Astrocyte (in vitro differentiated cells and primary cell): ENCODE results near the gene SLC35F1. TPM values are rescaled to one million over a fixed set of nuclear protein-coding genes. Genes with fewer than 3 reads are reported as not detected.

Experiments used
- DNase-seq: peaks from one replicate; pipeline ENCODE4 v3.0.0-alpha.2; 2010; ENCODE audit warnings: low read depth
- FAIRE-seq: peaks from 2 replicates; lab custom pipeline; 2011; peaks lifted over from hg19 to GRCh38; lab: Jason Lieb, UNC
- H2AFZ ChIP-seq: 2 replicates; pipeline ENCODE4 v1.6.0; 2012; ENCODE audit warnings: low read depth, low read length, inconsistent platforms
- H3K27ac ChIP-seq: 2 replicates; pipeline ENCODE4 v1.5.1; 2011; ENCODE audit warnings: low read depth, low read length, inconsistent platforms
- H3K27me3 ChIP-seq: 2 replicates; pipeline ENCODE4 v1.6.0; 2011; ENCODE audit warnings: low read length, inconsistent platforms; ENCODE audit not compliant: insufficient read depth
- H3K36me3 ChIP-seq: 2 replicates; pipeline ENCODE4 v1.5.1; 2011; ENCODE audit warnings: low read length, inconsistent platforms; ENCODE audit not compliant: insufficient read depth
- H3K4me1 ChIP-seq: 2 replicates; pipeline ENCODE4 v1.5.1; 2011; ENCODE audit warnings: low read length, inconsistent platforms; ENCODE audit not compliant: insufficient read depth
- H3K4me2 ChIP-seq: 2 replicates; pipeline ENCODE4 v1.6.0; 2012; ENCODE audit warnings: low read length, inconsistent platforms
- H3K4me3 ChIP-seq: 2 replicates; pipeline ENCODE4 v1.5.1; 2011; ENCODE audit warnings: low read depth, mild to moderate bottlenecking, low read length, inconsistent platforms; ENCODE audit not compliant: insufficient read depth
- H3K79me2 ChIP-seq: 2 replicates; pipeline ENCODE4 v1.6.0; 2012; ENCODE audit warnings: mild to moderate bottlenecking, low read length, inconsistent platforms; ENCODE audit not compliant: insufficient read depth
- H3K9ac ChIP-seq: 2 replicates; pipeline ENCODE4 v1.6.0; 2012; ENCODE audit warnings: mild to moderate bottlenecking, low read length, inconsistent platforms
- H3K9me3 ChIP-seq: 2 replicates; pipeline ENCODE4 v1.5.1; 2012; ENCODE audit warnings: low read depth, mild to moderate bottlenecking, low read length, inconsistent platforms; ENCODE audit not compliant: insufficient read depth
- H4K20me1 ChIP-seq: 2 replicates; pipeline ENCODE4 v1.6.0; 2012; ENCODE audit warnings: low read length, inconsistent platforms; ENCODE audit not compliant: insufficient read depth
- H3K27ac Mint-ChIP-seq: one replicate; pipeline ENCODE4 v1.8.0; 2021; ENCODE audit warnings: mild to moderate bottlenecking, mixed read lengths; ENCODE audit not compliant: unreplicated experiment
- H3K27me3 Mint-ChIP-seq: one replicate; pipeline ENCODE4 v1.8.0; 2021; ENCODE audit warnings: low read depth, mixed read lengths; ENCODE audit not compliant: unreplicated experiment
- H3K36me3 Mint-ChIP-seq: one replicate; pipeline ENCODE4 v1.8.0; 2021; ENCODE audit warnings: low read depth, mixed read lengths; ENCODE audit not compliant: unreplicated experiment
- H3K4me1 Mint-ChIP-seq: one replicate; pipeline ENCODE4 v1.8.0; 2021; ENCODE audit warnings: low read depth, mixed read lengths; ENCODE audit not compliant: unreplicated experiment
- H3K4me3 Mint-ChIP-seq: one replicate; pipeline ENCODE4 v1.8.0; 2021; ENCODE audit warnings: mild to moderate bottlenecking, moderate library complexity, mixed read lengths; ENCODE audit not compliant: unreplicated experiment
- H3K9me3 Mint-ChIP-seq: one replicate; pipeline ENCODE4 v1.8.0; 2021; ENCODE audit warnings: mild to moderate bottlenecking, mixed read lengths; ENCODE audit not compliant: unreplicated experiment
- CTCF ChIP-seq: IDR thresholded peaks from 2 replicates; pipeline ENCODE4 v1.5.1; 2011; ENCODE audit warnings: low read depth, mild to moderate bottlenecking, inconsistent platforms, low read length, moderate library complexity; ENCODE audit not compliant: insufficient read depth
- EZH2 ChIP-seq: IDR thresholded peaks from 2 replicates; pipeline ENCODE4 v1.6.1; 2012; ENCODE audit warnings: mild to moderate bottlenecking, low read length, inconsistent platforms; ENCODE audit not compliant: insufficient read depth
- total RNA-seq: library from RNA; stranded (reverse); gene quantifications from 2 replicates; pipeline ENCODE4 v1.2.1, GENCODE V29; 2021

The SLC35F1 gene
- total RNA-seq, 1 donor from 2014 or later: 1.0 TPM

- peak overlapping the region; percentile 16 for H2AFZ ChIP-seq
- Mint-ChIP-seq H3K9me3 (peaks cover 5% of the 10 kb centered on the region), H3K36me3 (peaks cover 2% of the 10 kb centered on the region), H3K4me1 (no peaks in the 10 kb centered on the region), H3K4me3 (no peak overlapping the region), H3K27me3 (no peaks in the 10 kb centered on the region), H3K27ac (no peak overlapping the region)
- H3K36me3 ChIP-seq: no peaks in the 10 kb centered on the region
- peaks cover 3% of the 10 kb centered on the region for H3K9me3 ChIP-seq
- peak overlapping the region; percentile 31 for H3K4me2 ChIP-seq
- H3K9ac ChIP-seq: no peak overlapping the region
- DNase-seq (no peak), FAIRE-seq (no peak)
- no peak overlapping the region for H3K27ac ChIP-seq
- no peak overlapping the region for H3K4me3 ChIP-seq
- H4K20me1 ChIP-seq: no peaks in the 10 kb centered on the region
- no peaks in the 10 kb centered on the region for H3K4me1 ChIP-seq
- no peaks in the 10 kb centered on the region for H3K79me2 ChIP-seq
- no peak for TF ChIP-seq CTCF
- no peak for TF ChIP-seq EZH2
- no peaks in the 10 kb centered on the region for H3K27me3 ChIP-seq
Observed at GRCh38 chr6:117933471-117933870, 26.4 kb downstream of the SLC35F1 start.

- H3K79me2 ChIP-seq: no peaks in the 10 kb centered on the region
- no peaks in the 10 kb centered on the region for H3K4me1 ChIP-seq
- no peaks in the 10 kb centered on the region for H3K36me3 ChIP-seq
- H3K4me2 ChIP-seq: no peak overlapping the region
- Mint-ChIP-seq H3K4me3 (no peak overlapping the region), H3K36me3 (no peaks in the 10 kb centered on the region), H3K27ac (no peak overlapping the region), H3K9me3 (no peaks in the 10 kb centered on the region), H3K27me3 (no peaks in the 10 kb centered on the region), H3K4me1 (peaks cover 10% of the 10 kb centered on the region)
- H3K9ac ChIP-seq: no peak overlapping the region
- no peaks in the 10 kb centered on the region for H3K27me3 ChIP-seq
- no peak for TF ChIP-seq EZH2
- TF ChIP-seq CTCF: no peak
- DNase-seq (no peak), FAIRE-seq (no peak)
- H3K9me3 ChIP-seq: no peaks in the 10 kb centered on the region
- H3K27ac ChIP-seq: no peak overlapping the region
- no peak overlapping the region for H2AFZ ChIP-seq
- H4K20me1 ChIP-seq: no peaks in the 10 kb centered on the region
- no peak overlapping the region for H3K4me3 ChIP-seq
Observed at GRCh38 chr6:117938311-117938995, 31.4 kb downstream of the SLC35F1 start.

GRCh38 chr6:117947234-117947633 is 40.2 kb downstream of the SLC35F1 start:
- Histone ChIP-seq H3K4me2 (no peak overlapping the region), H3K27me3 (no peaks in the 10 kb centered on the region), H3K9ac (no peak overlapping the region), H3K4me3 (no peak overlapping the region), H3K36me3 (no peaks in the 10 kb centered on the region), H3K4me1 (no peaks in the 10 kb centered on the region), H2AFZ (no peak overlapping the region), H3K9me3 (no peaks in the 10 kb centered on the region), H3K27ac (no peak overlapping the region), H4K20me1 (no peaks in the 10 kb centered on the region), H3K79me2 (no peaks in the 10 kb centered on the region)
- no peak for TF ChIP-seq CTCF
- TF ChIP-seq EZH2: no peak
- DNase-seq (no peak), FAIRE-seq (no peak)
- Mint-ChIP-seq H3K27ac (no peak overlapping the region), H3K27me3 (no peaks in the 10 kb centered on the region), H3K36me3 (no peaks in the 10 kb centered on the region), H3K4me3 (no peak overlapping the region), H3K4me1 (peaks cover 10% of the 10 kb centered on the region), H3K9me3 (no peaks in the 10 kb centered on the region)
